ENCODE results near the gene DDN. TPM values are rescaled to one million over a fixed set of nuclear protein-coding genes. Genes with fewer than 3 reads are reported as not detected.
A peak's percentile ranks its signal among the peaks of the same experiment; 100 is the strongest.

DDN gene
- total and polyA plus RNA-seq, 12 donors, result 0.19 to 1.4 (median 0.43) TPM

DNA sequence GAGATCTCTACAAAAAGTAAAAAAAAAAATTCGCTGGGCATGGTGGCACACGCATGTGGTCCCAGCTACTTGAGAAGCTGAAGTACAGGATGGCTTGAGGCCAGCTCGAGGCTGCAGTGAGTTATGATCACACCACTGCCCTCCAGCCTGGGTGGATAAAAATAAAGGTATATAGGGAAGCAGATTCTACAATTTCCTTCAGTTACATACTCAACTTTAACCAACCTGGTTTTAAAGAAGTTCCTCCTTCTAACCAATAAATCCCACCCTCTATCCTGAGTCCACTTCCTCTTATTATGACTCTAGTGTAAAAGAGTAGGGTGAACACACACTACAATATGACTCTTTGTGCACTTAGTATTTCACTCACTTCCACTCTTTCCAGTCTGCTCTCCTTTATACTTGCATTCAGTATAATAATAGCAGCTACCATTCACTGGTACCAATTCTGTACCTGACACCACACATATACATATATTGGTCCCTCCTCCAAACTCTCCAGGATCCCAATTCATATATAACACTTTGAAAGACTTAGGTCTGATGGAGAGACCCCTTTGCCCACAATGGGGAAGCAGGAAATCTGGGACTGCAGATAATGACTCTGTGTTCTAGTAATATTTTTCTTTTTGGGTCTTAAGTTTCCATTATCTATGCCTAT lies 44.2 kb downstream of the DDN start:
- Histone ChIP-seq H3K36me3 (peaks cover 0 to 29% (median 3%) of the 10 kb centered on the region in 9 donors), H3K9me3 (no peaks in the 10 kb centered on the region), H3K4me1 (peaks cover 5 to 37% (median 27%) of the 10 kb centered on the region in 9 donors), H3K27ac (peak overlapping the region in 3 of 10 donors; percentile 18 to 93 (median 92)), H3K4me3 (no peak overlapping the region), H3K27me3 (no peaks in the 10 kb centered on the region)
- TF ChIP-seq, protein P1, sequence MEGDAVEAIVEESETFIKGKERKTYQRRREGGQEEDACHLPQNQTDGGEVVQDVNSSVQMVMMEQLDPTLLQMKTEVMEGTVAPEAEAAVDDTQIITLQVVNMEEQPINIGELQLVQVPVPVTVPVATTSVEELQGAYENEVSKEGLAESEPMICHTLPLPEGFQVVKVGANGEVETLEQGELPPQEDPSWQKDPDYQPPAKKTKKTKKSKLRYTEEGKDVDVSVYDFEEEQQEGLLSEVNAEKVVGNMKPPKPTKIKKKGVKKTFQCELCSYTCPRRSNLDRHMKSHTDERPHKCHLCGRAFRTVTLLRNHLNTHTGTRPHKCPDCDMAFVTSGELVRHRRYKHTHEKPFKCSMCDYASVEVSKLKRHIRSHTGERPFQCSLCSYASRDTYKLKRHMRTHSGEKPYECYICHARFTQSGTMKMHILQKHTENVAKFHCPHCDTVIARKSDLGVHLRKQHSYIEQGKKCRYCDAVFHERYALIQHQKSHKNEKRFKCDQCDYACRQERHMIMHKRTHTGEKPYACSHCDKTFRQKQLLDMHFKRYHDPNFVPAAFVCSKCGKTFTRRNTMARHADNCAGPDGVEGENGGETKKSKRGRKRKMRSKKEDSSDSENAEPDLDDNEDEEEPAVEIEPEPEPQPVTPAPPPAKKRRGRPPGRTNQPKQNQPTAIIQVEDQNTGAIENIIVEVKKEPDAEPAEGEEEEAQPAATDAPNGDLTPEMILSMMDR (IDR thresholded peaks at IDR 0.05), result no peak
- DNase-seq (no peak), ATAC-seq (no peak)
- 40 to 75% methylated on average over 3 of the region's 3 CpGs for WGBS, 2 donors
- intact Hi-C loops (cut with DNase I), result no loop called here

- TF ChIP-seq, protein P1 (IDR thresholded peaks at IDR 0.05), result no peak
- no peak for DNase-seq
- intact Hi-C loops (cut with DNase I), result no loop called here
- WGBS, 2 donors, result 81 to 92% methylated on average over 3 of the region's 3 CpGs
- H3K27ac ChIP-seq, result no peak overlapping the region
- no peak for ATAC-seq
- H3K4me3 ChIP-seq, result no peak overlapping the region
- peaks cover 0 to 29% (median 3%) of the 10 kb centered on the region in 9 donors for H3K36me3 ChIP-seq
- H3K27me3 ChIP-seq, result no peaks in the 10 kb centered on the region
- H3K4me1 ChIP-seq, result peaks cover 5 to 37% (median 27%) of the 10 kb centered on the region in 9 donors
- H3K9me3 ChIP-seq, result no peaks in the 10 kb centered on the region
These were observed 45.1 kb downstream of the DDN start for GRCh38 chr12:48954061-48954460.

DNA sequence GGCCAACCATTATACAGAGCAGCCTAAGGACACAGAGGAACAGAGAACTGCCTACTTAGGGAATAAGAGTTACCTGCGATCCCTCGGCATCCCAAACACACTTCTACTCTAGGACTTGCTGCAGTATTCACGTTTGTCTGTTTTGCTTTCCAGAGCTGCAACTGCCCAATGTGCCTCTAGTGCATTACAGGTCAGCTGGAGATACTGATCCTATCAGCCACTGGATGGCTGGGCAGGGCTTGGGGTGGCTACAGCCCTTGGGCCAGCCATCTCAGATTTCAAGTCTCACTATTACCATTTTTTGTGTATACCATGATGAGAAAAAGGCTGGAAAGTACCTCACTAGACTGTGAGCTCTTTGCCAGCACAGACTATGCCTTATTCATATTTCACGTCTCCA lies 46.5 kb downstream of the DDN start:
- 80 to 89% methylated on average over 4 of the region's 4 CpGs for WGBS, 2 donors
- TF ChIP-seq, protein P1 (IDR thresholded peaks at IDR 0.05), result no peak
- Histone ChIP-seq H3K27me3 (no peaks in the 10 kb centered on the region), H3K27ac (no peak overlapping the region), H3K36me3 (peaks cover 0 to 34% (median 3%) of the 10 kb centered on the region in 9 donors), H3K9me3 (no peaks in the 10 kb centered on the region), H3K4me3 (no peak overlapping the region), H3K4me1 (peaks cover 5 to 32% (median 24%) of the 10 kb centered on the region in 9 donors)
- intact Hi-C loops (cut with DNase I), result no loop called here
- DNase-seq (no peak), ATAC-seq (no peak)

- H3K9me3 ChIP-seq, result no peaks in the 10 kb centered on the region
- no peaks in the 10 kb centered on the region for H3K27me3 ChIP-seq
- ATAC-seq (no peak), DNase-seq (no peak)
- intact Hi-C loops (cut with DNase I), result no loop called here
- no peak overlapping the region for H3K27ac ChIP-seq
- no peak overlapping the region for H3K4me3 ChIP-seq
- peaks cover 0 to 30% (median 9%) of the 10 kb centered on the region in 9 donors for H3K4me1 ChIP-seq
- H3K36me3 ChIP-seq, result peaks cover 0 to 47% (median 3%) of the 10 kb centered on the region in 9 donors
- WGBS, 2 donors, result 97 to 98% methylated on average over 3 of the region's 3 CpGs
- TF ChIP-seq, protein P1 (IDR thresholded peaks at IDR 0.05), result no peak
These were observed 51.4 kb downstream of the DDN start for GRCh38 chr12:48947727-48948126.
